AG20443 (cell line): ENCODE results near the gene ZFYVE9.

Experiments
- DNase-seq: peaks from one replicate; pipeline ENCODE4 v3.0.0; 2012; ENCODE audit warnings: low spot score, mixed read lengths

The ZFYVE9 gene

GRCh38 chr1:52334906-52335528 is 193.1 kb downstream of the ZFYVE9 start:
- DNase-seq: no peak

GRCh38 chr1:52337439-52337838 is 195.6 kb downstream of the ZFYVE9 start:
- DNase-seq: no peak

- no peak for DNase-seq
These were observed 199.9 kb downstream of the ZFYVE9 start for GRCh38 chr1:52341655-52342260.

GRCh38 chr1:52343979-52344378 is 202.1 kb downstream of the ZFYVE9 start:
- no peak for DNase-seq

GRCh38 chr1:52345252-52345651 is 203.4 kb downstream of the ZFYVE9 start:
- no peak for DNase-seq

GRCh38 chr1:52346653-52347052 is 204.8 kb downstream of the ZFYVE9 start:
- DNase-seq: no peak

GRCh38 chr1:52348704-52349300 is 206.9 kb downstream of the ZFYVE9 start:
- DNase-seq: peak; percentile 54

GRCh38 chr1:52352690-52353089 is 210.8 kb downstream of the ZFYVE9 start:
- DNase-seq: no peak

- DNase-seq: no peak
These were observed 213.5 kb downstream of the ZFYVE9 start for GRCh38 chr1:52355436-52355835.

- no peak for DNase-seq
These were observed 214.1 kb downstream of the ZFYVE9 start for GRCh38 chr1:52355847-52356505.

- DNase-seq: no peak
These were observed 215.0 kb downstream of the ZFYVE9 start for GRCh38 chr1:52356818-52357355.

- DNase-seq: no peak
These were observed 215.5 kb downstream of the ZFYVE9 start for GRCh38 chr1:52357397-52357796.

- DNase-seq: no peak
These were observed 217.1 kb downstream of the ZFYVE9 start for GRCh38 chr1:52358851-52359497.

- DNase-seq: no peak
These were observed 218.0 kb downstream of the ZFYVE9 start for GRCh38 chr1:52359676-52360594.

GRCh38 chr1:52360595-52360968 is 218.7 kb downstream of the ZFYVE9 start:
- DNase-seq: no peak

- DNase-seq: no peak
These were observed 222.4 kb downstream of the ZFYVE9 start for GRCh38 chr1:52364235-52364839.

GRCh38 chr1:52365071-52365745 is 223.3 kb downstream of the ZFYVE9 start:
- peak; percentile 85 for DNase-seq

GRCh38 chr1:52365746-52366516 is 224.0 kb downstream of the ZFYVE9 start, which contains the start of gene CC2D1B:
Gene CC2D1B (minus strand): TSS chr1:52366205. CDS start chr1:52364620, 1,585 bp downstream.
- peak; percentile 100 for DNase-seq

- DNase-seq: no peak
These were observed 224.6 kb downstream of the ZFYVE9 start for GRCh38 chr1:52366517-52366827.
